GM12872 (cell line): Measurements from ENCODE around the gene MYO1G.

Experiments used
- CTCF ChIP-seq: IDR thresholded peaks from 3 replicates; pipeline ENCODE4 v1.5.1; 2011; ENCODE audit warnings: low read depth, mild to moderate bottlenecking, low read length, moderate library complexity; ENCODE audit not compliant: insufficient read depth

MYO1G gene

GRCh38 chr7:44944821-44945220 lies 34.0 kb downstream of the MYO1G start:
- no peak for TF ChIP-seq CTCF

- no peak for TF ChIP-seq CTCF
Observed at GRCh38 chr7:44943631-44944030, 35.2 kb downstream of the MYO1G start.

GRCh38 chr7:44937426-44937825 lies 41.4 kb downstream of the MYO1G start:
- TF ChIP-seq CTCF: no peak

GRCh38 chr7:44936322-44936721 lies 42.5 kb downstream of the MYO1G start:
- TF ChIP-seq CTCF: no peak

GRCh38 chr7:44935583-44935982 lies 43.2 kb downstream of the MYO1G start:
- no peak for TF ChIP-seq CTCF

- TF ChIP-seq CTCF: no peak
Observed at GRCh38 chr7:44935016-44935415, 43.8 kb downstream of the MYO1G start.

- no peak for TF ChIP-seq CTCF
Observed at GRCh38 chr7:44930921-44931320, 47.9 kb downstream of the MYO1G start.

GRCh38 chr7:44922351-44922694 lies 56.5 kb downstream of the MYO1G start:
- TF ChIP-seq CTCF: no peak
